Measurements from ENCODE around the gene STXBP1.

DNA sequence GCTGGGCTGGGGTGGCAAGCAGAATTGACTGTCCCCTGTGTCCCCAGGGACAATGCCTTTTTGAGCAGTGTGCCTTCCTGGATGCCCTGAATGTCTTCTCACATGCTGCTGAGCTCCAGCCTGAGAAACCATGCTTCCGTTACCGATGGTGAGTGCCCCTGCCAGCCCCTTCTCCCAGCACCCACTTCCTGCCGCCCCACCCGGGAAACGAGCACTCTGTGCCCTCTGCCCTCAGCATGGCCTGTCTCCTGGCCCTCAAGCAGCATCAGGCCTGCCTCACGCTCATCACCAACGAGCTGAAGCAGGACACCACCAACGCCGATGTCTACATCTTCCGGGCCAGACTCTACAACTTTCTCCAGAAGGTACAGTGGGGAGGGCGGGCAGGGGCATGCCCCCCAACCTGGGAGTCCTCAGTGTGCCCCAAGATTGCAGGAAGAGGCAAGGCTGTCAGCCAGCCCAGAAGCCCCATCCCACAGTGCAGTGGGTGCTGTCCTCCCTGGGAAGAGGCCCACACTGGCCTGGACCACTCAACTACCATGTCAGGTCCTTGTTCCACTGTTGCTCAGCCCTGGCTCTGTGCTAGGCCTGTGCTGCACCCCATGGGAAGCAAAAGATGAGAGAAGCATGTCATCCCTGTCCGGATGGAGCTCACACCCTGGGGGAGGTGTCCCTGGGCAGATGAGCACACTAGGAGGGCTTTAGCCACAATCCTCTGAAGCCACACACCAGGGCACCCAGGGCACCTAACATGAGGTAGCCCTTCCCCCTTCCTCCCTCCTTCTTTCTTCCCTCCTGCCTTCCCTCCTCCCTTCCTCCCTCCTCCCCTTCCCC lies 108.2 kb downstream of the STXBP1 start:
- TF ChIP-seq CTCF (IDR thresholded peaks at IDR 0.05) (no peak), EP300 (IDR thresholded peaks at IDR 0.05) (no peak), POLR2AphosphoS5 (IDR thresholded peaks at IDR 0.05) (no peak), POLR2A (IDR thresholded peaks at IDR 0.05; ENCODE audit: low read depth) (no peak)
